ENCODE measurements around the gene CYP46A1.

Gene CYP46A1

GRCh38 chr14:99702115-99702514 is 18.0 kb downstream of the CYP46A1 start:
- Histone ChIP-seq H3K4me3 (no peak overlapping the region), H3K27ac (no peak overlapping the region)

GRCh38 chr14:99703381-99703780 is 19.3 kb downstream of the CYP46A1 start:
- H3K27ac ChIP-seq = no peak overlapping the region
- H3K4me3 ChIP-seq = no peak overlapping the region

GRCh38 chr14:99704037-99704436 is 19.9 kb downstream of the CYP46A1 start:
- Histone ChIP-seq H3K27ac (no peak overlapping the region), H3K4me3 (no peak overlapping the region)

GRCh38 chr14:99706107-99706900 is 22.2 kb downstream of the CYP46A1 start:
- Histone ChIP-seq H3K27ac (no peak overlapping the region), H3K4me3 (no peak overlapping the region)

GRCh38 chr14:99707420-99707819 is 23.3 kb downstream of the CYP46A1 start:
- Histone ChIP-seq H3K27ac (no peak overlapping the region), H3K4me3 (no peak overlapping the region)

GRCh38 chr14:99707921-99708320 is 23.8 kb downstream of the CYP46A1 start:
- Histone ChIP-seq H3K27ac (no peak overlapping the region), H3K4me3 (no peak overlapping the region)

GRCh38 chr14:99708449-99708848 is 24.4 kb downstream of the CYP46A1 start:
- Histone ChIP-seq H3K4me3 (no peak overlapping the region), H3K27ac (no peak overlapping the region)

GRCh38 chr14:99713972-99714371 is 29.9 kb downstream of the CYP46A1 start:
- H3K4me3 ChIP-seq = no peak overlapping the region
- H3K27ac ChIP-seq = no peak overlapping the region

GRCh38 chr14:99715266-99716000 is 31.3 kb downstream of the CYP46A1 start:
- Histone ChIP-seq H3K4me3 (no peak overlapping the region), H3K27ac (no peak overlapping the region)

GRCh38 chr14:99716091-99716849 is 32.2 kb downstream of the CYP46A1 start:
- Histone ChIP-seq H3K27ac (no peak overlapping the region), H3K4me3 (no peak overlapping the region)

GRCh38 chr14:99716850-99717681 is 33.0 kb downstream of the CYP46A1 start:
- Histone ChIP-seq H3K27ac (no peak overlapping the region), H3K4me3 (no peak overlapping the region)

GRCh38 chr14:99717682-99718013 is 33.5 kb downstream of the CYP46A1 start:
- H3K27ac ChIP-seq = no peak overlapping the region
- no peak overlapping the region for H3K4me3 ChIP-seq

- Histone ChIP-seq H3K27ac (no peak overlapping the region), H3K4me3 (no peak overlapping the region)
Measured at GRCh38 chr14:99718031-99718810, 34.1 kb downstream of the CYP46A1 start.

GRCh38 chr14:99718811-99719192 is 34.7 kb downstream of the CYP46A1 start:
- no peak overlapping the region for H3K27ac ChIP-seq
- H3K4me3 ChIP-seq = no peak overlapping the region

GRCh38 chr14:99720941-99721791 is 37.1 kb downstream of the CYP46A1 start:
- H3K4me3 ChIP-seq = no peak overlapping the region
- no peak overlapping the region for H3K27ac ChIP-seq

- Histone ChIP-seq H3K4me3 (no peak overlapping the region), H3K27ac (no peak overlapping the region)
Measured at GRCh38 chr14:99721792-99722516, 37.9 kb downstream of the CYP46A1 start.

- Histone ChIP-seq H3K27ac (no peak overlapping the region), H3K4me3 (no peak overlapping the region)
Measured at GRCh38 chr14:99722741-99723140, 38.6 kb downstream of the CYP46A1 start.

Data from skin epidermis (tissue), 12 donors.